Nephron (organoid): ENCODE results near the gene CXorf38.
"Not testable (repeated sequence)": the region's sequence is repeated elsewhere in the genome, so short reads cannot be mapped to it uniquely, and the experiment has no call there.

Experiments used
- H3K27ac Mint-ChIP-seq, 3 experiments: 2 replicates each; pipeline ENCODE4 v1.8.0; 2020; ENCODE audit warnings: mixed read lengths in 3 of 3, mild to moderate bottlenecking in 2 of 3, moderate library complexity in 1 of 3
- H3K27me3 Mint-ChIP-seq: 2 replicates; pipeline ENCODE4 v1.8.0; 2021; ENCODE audit warnings: low read depth, mild to moderate bottlenecking, moderate library complexity, mixed read lengths
- H3K36me3 Mint-ChIP-seq: 2 replicates; pipeline ENCODE4 v1.8.0; 2020; ENCODE audit warnings: low read depth, mixed read lengths
- H3K4me1 Mint-ChIP-seq: 2 replicates; pipeline ENCODE4 v1.8.0; 2020; ENCODE audit warnings: mixed read lengths
- H3K4me3 Mint-ChIP-seq, 3 experiments: 2 replicates each; pipeline ENCODE4 v1.8.0; 2020; ENCODE audit warnings: mild to moderate bottlenecking in 3 of 3, mixed read lengths in 3 of 3, moderate library complexity in 2 of 3
- H3K9me3 Mint-ChIP-seq: 2 replicates; pipeline ENCODE4 v1.8.0; 2020; ENCODE audit warnings: mixed read lengths
- CTCF ChIP-seq, 3 experiments: fragments of 200-600 bp; sonication (generic); IDR thresholded peaks; one replicate each; pipeline ENCODE4 v1.5.0; 2021; ENCODE audit warnings: antibody characterized with exemption in 3 of 3; ENCODE audit not compliant: unreplicated experiment in 3 of 3

The CXorf38 gene

GRCh38 chrX:40615976-40616375 is 31.4 kb downstream of the CXorf38 start:
- H3K4me3 Mint-ChIP-seq = no peak overlapping the region
- H3K27ac Mint-ChIP-seq = no peak overlapping the region
- no peaks in the 10 kb centered on the region for H3K36me3 Mint-ChIP-seq
- no peaks in the 10 kb centered on the region for H3K9me3 Mint-ChIP-seq
- H3K27me3 Mint-ChIP-seq = no peaks in the 10 kb centered on the region
- TF ChIP-seq CTCF (IDR thresholded peaks at IDR 0.05; ENCODE audit: unreplicated experiment in 3 of 3) = no peak
- no peaks in the 10 kb centered on the region for H3K4me1 Mint-ChIP-seq

- no peaks in the 10 kb centered on the region for H3K4me1 Mint-ChIP-seq
Measured at GRCh38 chrX:40612511-40612910, 34.9 kb downstream of the CXorf38 start.

GRCh38 chrX:40607381-40607780 is 40.0 kb downstream of the CXorf38 start:
- H3K27me3 Mint-ChIP-seq = no peaks in the 10 kb centered on the region
- H3K9me3 Mint-ChIP-seq = no peaks in the 10 kb centered on the region
- H3K4me1 Mint-ChIP-seq = no peaks in the 10 kb centered on the region
- H3K36me3 Mint-ChIP-seq = peaks cover 7% of the 10 kb centered on the region
- TF ChIP-seq CTCF (IDR thresholded peaks at IDR 0.05; ENCODE audit: unreplicated experiment in 3 of 3) = no peak
- H3K27ac Mint-ChIP-seq = no peak overlapping the region
- no peak overlapping the region for H3K4me3 Mint-ChIP-seq

More at GRCh38 chrX:40612511-40612910, 34.9 kb downstream of the CXorf38 start:
- Mint-ChIP-seq H3K27ac (no peak overlapping the region), H3K27me3 (no peaks in the 10 kb centered on the region), H3K9me3 (no peaks in the 10 kb centered on the region), H3K36me3 (no peaks in the 10 kb centered on the region), H3K4me3 (no peak overlapping the region)
- no peak for TF ChIP-seq CTCF (IDR thresholded peaks at IDR 0.05; ENCODE audit: unreplicated experiment in 3 of 3)

GRCh38 chrX:40603446-40603845 is 43.9 kb downstream of the CXorf38 start:
- no peaks in the 10 kb centered on the region for H3K9me3 Mint-ChIP-seq
- H3K36me3 Mint-ChIP-seq = peaks cover 35% of the 10 kb centered on the region
- H3K4me1 Mint-ChIP-seq = no peaks in the 10 kb centered on the region
- H3K4me3 Mint-ChIP-seq = no peak overlapping the region
- no peak overlapping the region for H3K27ac Mint-ChIP-seq
- no peak for TF ChIP-seq CTCF (IDR thresholded peaks at IDR 0.05; ENCODE audit: unreplicated experiment in 3 of 3)
- no peaks in the 10 kb centered on the region for H3K27me3 Mint-ChIP-seq

GRCh38 chrX:40589616-40590321 is 57.6 kb downstream of the CXorf38 start:
- not testable (repeated sequence) for H3K4me1 Mint-ChIP-seq, H3K27me3 Mint-ChIP-seq, H3K9me3 Mint-ChIP-seq

GRCh38 chrX:40587623-40588022 is 59.7 kb downstream of the CXorf38 start:
- H3K36me3 Mint-ChIP-seq = peaks cover 18% of the 10 kb centered on the region
- H3K4me1 Mint-ChIP-seq, H3K9me3 Mint-ChIP-seq, H3K4me3 Mint-ChIP-seq, H3K27me3 Mint-ChIP-seq, H3K27ac Mint-ChIP-seq: not testable (repeated sequence)

More at GRCh38 chrX:40589616-40590321, 57.6 kb downstream of the CXorf38 start:
- peaks cover 30% of the 10 kb centered on the region for H3K36me3 Mint-ChIP-seq
- H3K27ac Mint-ChIP-seq, H3K4me3 Mint-ChIP-seq: not testable (repeated sequence)

GRCh38 chrX:40582811-40583210 is 64.5 kb downstream of the CXorf38 start:
- Mint-ChIP-seq H3K27me3 (no peaks in the 10 kb centered on the region), H3K27ac (no peak overlapping the region), H3K4me3 (peak overlapping the region; percentile 68 to 76 (median 73)), H3K4me1 (peaks cover 5% of the 10 kb centered on the region), H3K9me3 (peaks cover 2% of the 10 kb centered on the region), H3K36me3 (no peaks in the 10 kb centered on the region)
- TF ChIP-seq CTCF (IDR thresholded peaks at IDR 0.05; ENCODE audit: unreplicated experiment in 3 of 3) = no peak

GRCh38 chrX:40582178-40582577 is 65.2 kb downstream of the CXorf38 start:
- H3K4me3 Mint-ChIP-seq = peak overlapping the region; percentile 68 to 82 (median 76)
- H3K36me3 Mint-ChIP-seq, H3K27me3 Mint-ChIP-seq, H3K4me1 Mint-ChIP-seq, H3K27ac Mint-ChIP-seq, H3K9me3 Mint-ChIP-seq: not testable (repeated sequence)
